GM18861 (cell line): ENCODE measurements around the gene PTPRH.

Experiments used
- ATAC-seq: cut with Tn5 transposase; IDR thresholded peaks from one replicate; pipeline ENCODE4 v1.9.1; 2021; ENCODE audit not compliant: unreplicated experiment

The PTPRH gene

GRCh38 chr19:55134736-55135135 is 74.6 kb downstream of the PTPRH start:
- ATAC-seq, result no peak

GRCh38 chr19:55133639-55134444 is 75.5 kb downstream of the PTPRH start:
- no peak for ATAC-seq

- ATAC-seq, result no peak
These were observed 76.7 kb downstream of the PTPRH start for GRCh38 chr19:55132453-55133129.

GRCh38 chr19:55131421-55131820 is 77.9 kb downstream of the PTPRH start:
- no peak for ATAC-seq
